ENCODE results near the gene DLG1.

GRCh38 chr3:197031315-197032285 lies 266.8 kb downstream of the DLG1 start:
- TF ChIP-seq PHF21A (IDR thresholded peaks at IDR 0.05; ENCODE audit: borderline replicate concordance, low read depth) (no peak), ZNF347 (CRISPR knock-in tag; IDR thresholded peaks at IDR 0.05; ENCODE audit: low read depth) (no peak), NELFE (IDR thresholded peaks at IDR 0.05; ENCODE audit: insufficient read depth, insufficient read length) (no peak), BHLHE40 (IDR thresholded peaks at IDR 0.05; ENCODE audit: low read length) (peak; percentile 93), CTCF (IDR thresholded peaks at IDR 0.05 in 2 of 3, conservative IDR thresholded peaks at IDR 0.05 in 1 of 3; ENCODE audit: insufficient read depth in 2 of 3, low read depth in 1 of 3, low read length in 3 of 3) (no peak), FOXA1 (IDR thresholded peaks at IDR 0.05; ENCODE audit: borderline replicate concordance) (no peak), CHD4 (IDR thresholded peaks at IDR 0.05; ENCODE audit: insufficient read depth, insufficient replicate concordance, low read depth, low read length, poor library complexity, severe bottlenecking) (no peak), THAP12 (CRISPR knock-in tag; IDR thresholded peaks at IDR 0.05) (no peak), HNRNPUL1 (IDR thresholded peaks at IDR 0.05; ENCODE audit: low read length) (no peak), USF2 (CRISPR knock-in tag; IDR thresholded peaks at IDR 0.05) (peak; percentile 87), NFXL1 (CRISPR knock-in tag; IDR thresholded peaks at IDR 0.05) (no peak), GTF2F1 (IDR thresholded peaks at IDR 0.05; ENCODE audit: low read depth, low read length) (no peak), MYNN (IDR thresholded peaks at IDR 0.05) (peak; percentile 93), MYNN (CRISPR knock-in tag; IDR thresholded peaks at IDR 0.05) (no peak)
